HG02852 (cell line): ENCODE measurements around the gene ADAM12.
"Not testable (repeated sequence)": the region's sequence is repeated elsewhere in the genome, so short reads cannot be mapped to it uniquely, and the experiment has no call there.

ENCODE experiments used
- ATAC-seq: cut with Tn5 transposase; IDR thresholded peaks from one replicate; pipeline ENCODE4 v1.9.1; 2021; ENCODE audit warnings: mild to moderate bottlenecking, moderate library complexity; ENCODE audit not compliant: unreplicated experiment

The ADAM12 gene

DNA sequence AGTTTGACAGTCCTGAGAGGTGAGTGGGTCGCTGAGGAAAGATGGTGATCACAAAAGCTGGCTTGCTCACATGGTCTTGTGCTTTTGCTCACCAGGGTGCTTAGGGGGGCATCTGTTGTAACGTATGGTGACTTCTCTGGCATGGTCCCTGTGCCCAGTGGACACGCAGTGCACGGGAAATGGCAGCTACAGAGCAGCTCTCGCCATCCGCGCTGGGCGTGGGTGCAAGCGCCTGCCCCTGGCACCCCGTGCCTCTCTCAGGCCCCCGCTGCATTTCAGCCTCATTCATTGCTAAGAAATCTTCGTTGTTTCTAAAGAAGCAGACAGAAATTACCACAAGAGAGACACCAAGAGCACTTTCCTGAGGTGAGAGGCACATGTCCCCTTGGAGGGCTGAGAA, 390.7 kb downstream of the ADAM12 start:
- no peak for ATAC-seq

DNA sequence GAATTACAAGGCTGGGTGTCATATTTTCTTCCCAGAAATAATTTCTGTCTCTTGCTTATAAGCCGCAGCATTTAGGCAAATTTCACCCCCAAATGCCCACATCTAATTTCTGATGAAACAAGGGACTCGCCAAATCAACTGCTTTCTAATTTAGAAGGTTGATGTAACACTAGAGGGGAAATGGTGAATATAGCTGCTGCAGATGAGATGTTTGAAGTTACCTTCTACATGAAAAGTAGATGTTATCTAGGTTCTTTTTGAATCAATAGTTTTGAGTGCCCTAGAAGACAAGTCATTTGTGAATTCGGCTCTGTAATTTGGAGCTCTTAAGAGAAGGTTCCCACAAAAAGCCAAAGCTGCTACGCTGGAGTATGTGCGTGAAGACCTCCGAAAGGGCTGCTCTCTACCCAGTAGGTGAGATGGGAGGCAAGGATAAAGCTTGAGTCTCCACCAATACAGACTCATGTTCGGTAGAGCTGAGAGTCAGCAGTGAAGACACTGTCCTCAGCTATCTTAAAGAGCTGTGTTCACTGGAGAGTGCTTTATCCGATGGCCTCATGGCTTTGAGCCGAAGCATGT, 392.5 kb downstream of the ADAM12 start:
- ATAC-seq: no peak

DNA sequence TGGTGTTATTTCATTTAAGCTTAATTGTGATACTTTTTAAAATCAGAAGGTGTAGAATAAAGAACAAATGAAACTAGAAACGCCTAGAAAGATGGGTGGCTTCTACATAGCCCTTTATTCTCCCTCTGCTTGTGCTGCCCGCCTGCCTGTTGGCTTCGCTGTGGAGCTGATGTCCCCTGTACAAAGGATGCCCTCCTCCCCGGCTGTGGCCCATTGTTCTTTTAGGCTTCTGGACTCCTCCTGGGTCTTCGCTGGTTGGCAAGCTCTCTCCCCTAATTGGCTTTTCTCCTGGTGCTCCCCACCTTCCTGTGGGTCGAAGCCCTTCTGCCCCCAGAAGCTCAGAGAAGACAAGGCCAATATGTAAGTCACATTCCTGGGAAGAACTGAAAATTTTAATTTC, 393.7 kb downstream of the ADAM12 start:
- ATAC-seq: no peak

DNA sequence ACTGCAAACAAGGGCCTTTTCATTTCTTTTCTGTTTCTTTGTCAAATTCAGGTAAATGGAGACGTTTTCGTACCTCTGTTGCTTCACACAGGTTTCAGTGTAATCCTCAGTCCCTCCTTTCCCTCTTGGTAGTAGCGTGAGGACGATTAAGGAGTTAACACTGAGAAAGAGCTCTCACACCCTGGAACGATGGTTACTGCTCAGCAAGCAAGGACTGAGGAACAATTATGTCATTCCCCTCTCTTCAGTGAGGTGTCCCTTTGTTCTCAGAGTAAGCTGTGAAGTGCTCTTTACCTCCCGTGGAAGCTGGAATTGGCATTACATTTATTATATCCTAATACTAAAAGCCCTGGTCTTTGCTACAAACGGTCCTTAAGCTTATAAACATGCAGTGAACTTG, 396.0 kb downstream of the ADAM12 start:
- no peak for ATAC-seq

DNA sequence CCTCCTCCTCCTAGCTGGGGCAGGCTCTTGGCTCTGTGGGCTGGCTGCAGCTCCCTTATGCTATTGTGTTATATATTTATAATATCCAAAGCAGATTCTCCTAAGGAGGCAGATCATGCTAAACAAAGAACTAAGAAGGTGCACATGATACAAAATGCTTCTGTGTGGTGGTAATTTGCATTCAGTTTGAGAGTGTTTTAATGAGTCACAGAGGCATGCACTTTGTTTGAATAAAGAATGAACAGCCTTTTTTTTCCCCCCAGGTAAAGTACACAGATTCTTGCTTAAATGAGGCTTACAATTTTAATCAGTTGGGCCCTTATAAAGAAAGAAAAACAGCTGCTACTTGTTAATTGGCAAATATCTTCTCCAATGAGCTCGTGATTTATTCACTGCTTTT, 396.9 kb downstream of the ADAM12 start:
- no peak for ATAC-seq

DNA sequence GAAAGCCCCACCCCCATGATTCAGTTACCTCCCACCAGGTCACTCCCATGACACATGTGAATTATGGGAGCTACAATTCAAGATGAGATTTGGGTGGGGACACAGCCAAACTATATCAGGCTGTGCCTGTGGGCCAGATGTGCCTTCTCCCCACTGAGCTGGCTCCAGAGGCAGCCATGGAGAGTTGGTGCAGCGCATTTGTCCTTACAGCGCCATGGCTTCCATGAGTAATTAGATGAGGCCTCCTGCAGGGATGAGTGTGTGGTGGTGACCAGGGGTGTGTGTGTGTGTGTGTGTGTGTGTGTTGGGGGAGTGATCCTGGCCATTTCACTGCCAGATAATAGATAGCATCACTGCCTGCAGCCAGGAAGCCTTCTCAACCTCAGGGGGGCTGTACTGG, 397.3 kb downstream of the ADAM12 start:
- no peak for ATAC-seq

DNA sequence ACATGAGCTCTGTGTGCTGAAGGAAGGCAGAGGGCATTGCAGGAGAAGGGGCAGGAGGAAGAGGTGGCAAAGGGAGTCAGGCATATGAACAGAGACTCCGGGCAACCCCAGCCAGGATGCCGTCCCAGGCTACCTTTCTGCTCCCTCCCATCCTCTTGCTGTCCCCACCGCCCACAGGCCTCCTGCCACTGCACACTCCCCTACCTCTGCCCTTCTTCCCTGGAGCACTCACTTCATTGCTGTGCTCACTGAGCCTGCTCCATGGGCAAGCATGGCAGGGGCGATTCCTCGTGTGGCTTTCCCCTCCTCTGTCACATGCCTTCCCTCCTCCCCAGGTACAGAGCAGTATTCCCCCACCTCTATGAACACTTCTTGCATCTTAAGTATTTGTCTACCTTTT, 398.5 kb downstream of the ADAM12 start:
- ATAC-seq: no peak

DNA sequence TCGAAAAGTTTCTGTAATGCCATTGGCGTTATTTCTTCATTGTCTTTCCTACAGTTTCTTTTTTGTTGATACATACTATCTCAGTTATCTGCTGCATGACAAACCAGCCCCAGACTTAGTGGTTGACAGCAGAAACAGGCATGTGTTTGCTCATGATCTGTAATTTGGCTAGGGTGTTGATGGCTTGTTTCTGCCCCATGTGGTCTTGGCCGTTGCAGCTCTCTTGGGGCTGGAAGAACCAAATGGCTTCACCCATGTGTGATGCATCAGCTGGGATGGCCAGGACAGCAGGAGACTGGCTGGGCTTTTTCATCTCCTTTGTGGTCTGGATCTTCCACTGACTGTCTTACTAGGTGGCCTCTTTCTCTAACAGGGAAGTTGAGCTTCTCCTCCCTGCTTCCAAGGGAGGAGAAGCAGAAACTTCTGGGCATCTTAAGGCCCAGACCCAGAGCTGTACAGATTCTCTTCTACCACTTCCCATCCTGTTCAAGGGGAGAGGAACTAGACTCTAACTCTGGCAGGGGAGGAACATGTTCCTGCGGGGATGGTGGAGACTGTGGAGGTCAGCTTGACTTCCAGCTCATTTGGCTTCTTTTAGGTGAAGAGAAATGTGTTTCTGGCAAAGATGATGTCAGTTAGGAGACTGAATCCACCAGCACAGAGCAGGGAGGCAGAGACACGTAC, 402.6 kb downstream of the ADAM12 start:
- no peak for ATAC-seq

DNA sequence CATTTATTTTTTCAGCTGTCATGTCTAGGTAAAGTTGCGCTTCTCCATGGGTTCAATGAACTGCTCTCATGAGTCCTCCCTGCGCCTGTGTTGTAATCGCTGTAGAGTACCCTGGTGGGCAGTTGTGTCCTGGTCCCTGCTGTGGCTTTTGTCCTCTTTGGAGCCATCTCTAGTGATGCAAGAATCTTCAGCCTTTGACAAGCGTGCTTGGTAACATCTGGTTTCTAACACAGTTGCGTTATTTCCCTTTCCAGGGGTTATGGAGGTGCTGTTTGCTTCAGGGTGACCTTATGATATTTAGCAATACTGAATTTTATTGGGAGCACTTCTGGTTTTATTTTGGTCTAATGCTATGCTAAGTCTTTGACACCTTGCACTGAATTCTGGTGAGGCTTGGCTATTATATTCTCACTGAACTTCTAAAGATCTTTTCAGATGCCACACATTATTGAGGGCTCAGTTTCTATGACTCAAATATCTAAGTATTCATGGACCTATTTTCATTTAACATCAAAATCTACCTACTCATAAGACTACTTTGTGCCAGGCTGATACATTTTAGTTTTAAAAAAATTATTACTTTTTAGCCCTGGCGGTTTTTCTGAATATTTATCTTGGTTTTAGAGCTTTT, 403.3 kb downstream of the ADAM12 start:
- ATAC-seq: no peak

DNA sequence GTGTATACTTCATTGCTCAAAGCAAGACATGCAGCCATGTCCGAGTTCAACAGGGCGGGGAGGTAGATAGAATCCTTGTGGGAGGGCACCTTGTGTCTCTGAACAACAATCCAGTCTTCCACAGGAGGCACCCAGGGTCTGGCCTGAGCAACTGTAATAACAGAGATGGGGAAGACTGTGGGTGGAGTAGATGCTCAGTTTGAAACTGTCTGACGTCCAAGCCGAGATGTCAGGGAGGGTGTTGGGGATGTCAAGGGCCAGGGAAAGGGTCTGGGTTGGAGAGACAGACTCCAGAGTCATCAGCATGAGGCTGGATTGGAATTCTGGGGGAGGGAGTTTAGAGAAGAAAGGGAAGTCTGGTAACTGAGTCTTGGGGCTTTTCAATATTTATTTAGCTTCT, 403.9 kb downstream of the ADAM12 start:
- no peak for ATAC-seq

DNA sequence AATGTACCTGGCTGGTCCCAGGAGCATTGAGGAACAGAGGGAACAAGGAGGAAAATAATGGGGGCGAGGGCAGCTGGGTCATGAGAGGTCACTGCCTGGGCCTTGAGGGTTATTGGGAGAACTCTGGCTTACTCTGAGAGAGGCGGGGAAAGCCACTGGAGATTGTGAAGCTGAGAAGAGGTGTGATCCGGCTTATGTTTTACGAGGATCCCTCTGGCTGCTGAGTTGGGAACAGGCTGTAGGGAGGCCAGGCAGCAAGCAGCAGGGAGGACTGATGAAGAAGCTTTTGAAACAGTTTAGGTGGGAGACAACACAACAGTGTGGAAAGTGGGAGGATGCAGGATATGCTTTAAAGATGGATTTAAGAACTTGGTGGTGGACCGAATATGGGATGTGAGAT, 404.6 kb downstream of the ADAM12 start:
- ATAC-seq: no peak

DNA sequence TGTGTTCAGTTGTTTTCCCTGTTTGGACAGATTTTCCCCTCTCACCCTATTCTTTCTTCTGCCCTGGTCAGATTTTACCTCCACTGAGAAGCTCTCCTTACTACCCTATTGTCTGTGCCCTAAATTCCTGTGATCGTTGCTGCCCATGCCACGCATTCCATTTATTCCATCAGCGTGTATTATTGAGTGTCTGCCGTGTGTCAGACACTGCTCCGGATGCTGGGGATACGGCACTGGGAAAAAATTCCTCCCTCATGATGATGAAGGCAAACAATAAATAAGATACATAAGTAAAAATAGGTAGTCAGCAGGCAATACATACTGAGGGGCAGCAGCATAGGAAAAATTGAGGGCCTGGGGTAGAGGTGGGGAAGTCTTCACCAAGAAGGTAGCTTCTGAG, 405.1 kb downstream of the ADAM12 start:
- ATAC-seq: no peak

DNA sequence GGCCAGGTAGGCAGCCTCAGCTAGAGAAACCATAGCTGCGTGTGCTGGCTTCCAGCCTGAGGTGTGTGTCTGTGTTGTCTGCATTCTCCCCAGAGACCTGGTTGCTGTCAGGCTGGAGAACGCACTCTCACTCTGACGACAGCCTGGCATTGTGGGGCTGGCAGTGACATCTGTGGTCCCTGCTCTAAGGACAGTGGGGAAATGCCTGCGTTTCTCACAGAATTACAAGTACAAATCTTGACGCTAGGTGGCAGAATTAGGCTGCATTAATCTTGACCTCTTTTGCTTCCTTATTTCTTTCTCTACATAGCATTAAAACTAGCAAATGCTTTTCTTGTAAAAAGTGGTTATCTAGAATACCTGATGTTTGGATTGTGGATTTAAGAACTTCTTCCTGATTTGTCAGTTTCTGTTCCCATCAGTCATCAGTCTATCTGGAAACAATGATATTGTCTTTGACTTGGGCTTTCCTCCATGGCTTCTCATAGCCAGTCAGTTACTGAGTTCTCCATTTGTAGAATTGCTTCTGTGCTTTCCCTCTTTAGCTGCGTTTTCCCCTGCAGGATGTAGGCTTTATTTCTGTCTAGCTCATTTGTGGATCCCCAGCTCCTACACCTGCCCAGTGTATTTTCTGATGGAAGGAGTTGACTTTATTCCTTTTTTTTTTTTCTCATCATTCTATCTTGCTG, 405.9 kb downstream of the ADAM12 start:
- ATAC-seq: peak; percentile 69

DNA sequence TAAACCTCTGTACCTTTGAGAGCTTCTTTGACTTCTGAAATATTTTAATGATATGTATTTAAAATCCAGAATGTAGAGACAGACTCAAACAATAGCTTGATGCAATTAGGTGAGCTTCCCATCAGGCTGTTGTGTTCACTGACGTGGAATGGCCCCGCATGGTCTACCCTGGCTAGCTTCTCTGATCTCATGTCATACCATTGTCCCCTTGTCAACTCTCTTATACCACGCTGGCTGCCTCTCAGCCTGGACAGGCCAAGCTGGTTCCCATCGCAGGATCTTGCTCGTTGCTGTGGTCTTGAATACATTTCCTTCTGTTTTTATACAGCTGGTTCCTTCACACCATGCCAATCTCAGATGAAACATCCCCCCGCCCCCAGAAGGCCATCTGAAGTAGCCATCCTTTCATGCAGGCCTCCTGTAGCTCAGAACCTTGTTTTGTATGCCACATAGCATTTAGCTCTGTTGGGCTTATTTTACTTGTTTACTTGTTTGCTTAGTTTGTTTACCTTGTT, 407.7 kb downstream of the ADAM12 start:
- no peak for ATAC-seq

DNA sequence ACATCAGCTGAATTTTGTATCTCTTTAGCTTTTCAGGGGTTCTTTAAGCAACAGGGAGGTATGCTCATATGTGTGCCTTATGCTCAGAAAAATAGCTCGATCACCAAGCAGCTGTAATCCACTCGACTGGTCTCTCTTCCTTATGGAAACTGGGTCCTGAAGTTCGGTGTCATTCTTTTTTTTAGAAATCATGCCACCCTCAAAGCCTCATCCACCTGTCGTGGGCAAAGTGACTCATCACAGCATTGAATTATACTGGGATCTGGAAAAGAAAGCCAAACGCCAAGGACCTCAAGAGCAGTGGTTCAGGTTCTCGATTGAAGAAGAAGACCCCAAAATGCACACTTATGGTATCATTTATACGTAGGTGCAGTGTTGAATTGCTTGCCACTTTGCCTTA, 408.3 kb downstream of the ADAM12 start:
- no peak for ATAC-seq

DNA sequence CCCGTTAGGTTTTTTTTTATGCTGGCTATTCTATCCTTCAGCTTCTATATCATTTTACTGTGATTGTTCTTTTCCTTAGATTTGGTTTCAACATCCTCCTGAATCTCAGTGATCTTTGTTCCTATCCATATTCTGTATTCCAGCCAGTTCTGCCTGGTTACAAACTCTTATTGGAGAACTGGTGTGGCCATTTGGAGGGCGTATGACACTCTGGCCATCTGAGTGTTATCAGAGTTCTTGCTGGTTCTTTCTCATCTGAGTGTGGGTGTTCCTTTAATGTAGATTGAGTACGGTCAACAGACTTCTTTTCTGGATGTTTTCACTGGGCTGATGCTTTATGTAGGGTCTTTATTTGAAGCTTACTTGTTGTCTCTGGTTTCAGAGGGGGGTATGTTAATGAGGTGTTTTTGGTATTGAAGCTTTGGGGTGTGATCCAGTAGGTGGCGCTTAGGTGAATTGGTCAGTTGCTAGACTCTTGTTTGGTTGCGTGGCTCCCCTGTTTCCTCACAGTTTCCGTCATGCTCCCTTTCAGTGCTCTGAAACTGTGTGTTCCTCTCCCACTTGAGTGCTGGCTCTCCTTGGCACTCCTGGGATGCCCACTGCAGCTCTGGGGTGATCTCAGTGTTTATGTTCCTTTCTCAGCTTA, 411.2 kb downstream of the ADAM12 start:
- ATAC-seq: no peak

DNA sequence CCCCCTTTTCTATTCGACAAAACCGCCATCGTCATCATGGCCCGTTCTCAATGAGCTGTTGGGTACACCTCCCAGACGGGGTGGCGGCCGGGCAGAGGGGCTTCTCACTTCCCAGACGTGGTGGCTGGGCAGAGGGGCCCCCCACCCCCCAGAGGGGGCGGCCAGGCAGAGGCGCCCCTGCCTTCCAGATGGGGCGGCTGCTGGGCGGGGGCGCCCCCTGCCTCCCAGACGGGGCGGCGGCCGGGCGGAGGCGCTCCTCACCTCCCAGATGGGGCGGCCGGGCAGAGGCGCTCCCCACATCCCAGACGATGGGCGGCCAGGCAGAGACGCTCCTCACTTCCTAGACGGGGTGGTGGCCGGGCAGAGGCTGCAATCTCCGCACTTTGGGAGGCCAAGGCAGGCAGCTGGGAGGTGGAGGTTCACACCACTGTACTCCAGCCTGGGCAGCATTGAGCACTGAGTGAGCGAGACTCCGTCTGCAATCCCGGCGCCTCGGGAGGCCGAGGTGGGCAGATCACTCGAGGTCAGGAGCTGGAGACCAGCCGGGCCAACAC, 418.1 kb downstream of the ADAM12 start:
- not testable (repeated sequence) for ATAC-seq

DNA sequence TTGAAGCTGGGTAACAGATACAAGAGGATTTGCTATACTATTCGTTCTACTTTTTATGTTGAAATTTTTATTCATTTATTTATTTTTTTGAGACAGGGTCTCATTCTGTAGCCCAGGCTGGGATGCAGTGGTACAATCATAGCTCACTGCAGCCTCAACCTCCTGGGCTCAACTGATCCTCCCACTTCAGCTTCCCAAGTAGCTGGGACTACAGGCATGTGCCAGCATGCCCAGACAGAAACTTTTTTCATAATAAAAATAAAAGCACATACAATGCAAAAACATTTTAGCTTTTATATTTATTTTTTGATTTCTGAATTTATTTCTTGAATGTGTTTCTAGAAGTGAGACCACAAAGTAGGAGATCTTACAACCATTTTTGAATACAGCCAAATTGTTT, 420.7 kb downstream of the ADAM12 start:
- no peak for ATAC-seq

DNA sequence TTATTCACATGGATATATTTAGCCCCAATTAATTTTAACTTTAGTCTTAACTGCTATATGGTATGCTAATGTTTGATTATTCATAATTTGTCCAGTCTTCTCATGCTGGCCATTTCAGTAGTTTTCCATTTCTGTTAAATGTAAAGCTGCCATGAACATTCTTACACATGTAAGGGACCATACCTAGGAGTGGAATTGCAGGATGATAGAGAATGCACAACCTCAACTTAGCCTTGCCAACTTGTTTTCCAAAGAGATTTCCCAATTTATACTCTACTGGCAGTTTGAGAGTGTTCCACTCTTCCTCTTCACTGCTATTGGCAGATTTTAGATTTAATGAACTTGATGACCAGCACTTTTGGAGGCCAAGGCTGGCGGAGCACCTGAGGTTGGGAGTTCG, 423.7 kb downstream of the ADAM12 start:
- ATAC-seq: no peak
